Large intestine (tissue), 3 donors: ENCODE data around the gene AFAP1. TPM values are rescaled to one million over a fixed set of nuclear protein-coding genes. Genes with fewer than 3 reads are reported as not detected.

Source experiments
- DNase-seq, 2 donors: peaks; one replicate each; pipeline versions ENCODE4 v3.0.0 to v3.0.0-alpha.2; 2013
- H3K27ac ChIP-seq: one replicate; pipeline ENCODE4 v1.5.1; 2013; ENCODE audit warnings: low read length
- H3K27me3 ChIP-seq: 2 replicates; pipeline ENCODE4 v1.6.1; 2013; ENCODE audit warnings: low read length; ENCODE audit not compliant: control insufficient read depth, insufficient read depth
- H3K36me3 ChIP-seq: 2 replicates; pipeline ENCODE4 v1.6.1; 2013; ENCODE audit warnings: low read length; ENCODE audit not compliant: control insufficient read depth, insufficient read depth
- H3K4me1 ChIP-seq: one replicate; pipeline ENCODE4 v1.6.1; 2013; ENCODE audit warnings: low read length; ENCODE audit not compliant: control insufficient read depth, insufficient read depth
- H3K4me3 ChIP-seq: one replicate; pipeline ENCODE4 v1.5.1; 2013; ENCODE audit warnings: low read length
- H3K9me3 ChIP-seq: one replicate; pipeline ENCODE4 v1.6.1; 2013; ENCODE audit warnings: mild to moderate bottlenecking, low read depth, low read length, moderate library complexity; ENCODE audit not compliant: control insufficient read depth
- WGBS: methylation state at CpG from one replicate; pipeline ENCODE4 v1.1.5; 2013; ENCODE audit warnings: low lambda C conversion rate; ENCODE audit not compliant: insufficient coverage; 5-methylcytosine and 5-hydroxymethylcytosine counted together
- polyA plus RNA-seq: library from polyadenylated mRNA; unstranded; fragments of 120-200 nt; gene quantifications from one replicate; pipeline ENCODE4 v1.2.1, GENCODE V29; 2013

The AFAP1 gene
- polyA plus RNA-seq, 1 donor = 19.3 TPM

DNA sequence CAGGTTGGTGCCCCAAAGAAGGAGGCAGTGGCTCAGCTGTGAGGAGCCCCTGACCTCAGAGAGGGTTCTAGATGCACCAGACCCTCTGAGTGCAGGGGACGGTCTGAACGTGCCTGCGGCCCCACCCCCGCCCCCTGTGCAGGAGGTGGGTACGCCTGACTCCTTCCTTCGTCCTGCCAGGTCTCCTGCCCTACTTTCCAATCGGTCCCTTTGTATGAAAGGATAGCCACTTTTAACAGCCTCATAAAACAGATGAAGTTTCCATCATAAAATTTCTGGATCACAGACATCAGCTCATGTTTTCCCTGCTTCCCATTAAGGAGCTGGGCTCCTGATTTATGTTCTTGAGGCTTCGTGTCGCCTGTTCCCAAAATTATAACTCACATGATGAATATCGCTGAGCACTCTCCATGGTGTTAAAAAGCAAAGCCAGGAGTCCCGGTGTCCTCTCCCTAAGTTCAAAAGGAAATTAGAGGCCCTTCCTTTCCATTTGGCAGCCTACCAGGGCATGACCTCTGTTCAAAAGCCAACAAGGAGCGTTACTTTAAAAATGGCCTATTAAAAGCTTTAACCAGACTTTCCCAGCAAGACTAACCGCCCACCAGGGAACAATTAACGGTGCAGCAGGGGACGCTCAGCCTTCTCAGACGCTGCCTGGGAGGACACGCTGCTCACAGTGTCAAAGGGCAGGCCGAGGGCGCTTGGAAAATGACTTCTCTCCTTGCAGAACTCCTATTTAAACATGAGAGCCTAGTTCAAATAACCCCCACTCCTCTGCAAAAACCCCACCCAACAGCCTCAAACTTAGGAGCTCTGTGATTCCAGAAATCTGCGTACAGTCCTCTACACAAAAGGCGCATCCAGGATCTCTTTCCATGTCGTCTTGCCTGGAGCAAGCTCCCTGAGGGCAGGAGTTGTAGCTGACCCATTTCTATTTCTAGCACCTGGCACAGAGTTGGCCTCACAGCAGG is 181.9 kb downstream of the AFAP1 start:
- H3K27ac ChIP-seq = no peak overlapping the region
- 70% methylated on average over 2 of the region's 22 CpGs for WGBS
- H3K36me3 ChIP-seq = peaks cover 39% of the 10 kb centered on the region
- H3K4me1 ChIP-seq = no peaks in the 10 kb centered on the region
- no peaks in the 10 kb centered on the region for H3K9me3 ChIP-seq
- no peak overlapping the region for H3K4me3 ChIP-seq
- no peak for DNase-seq
- no peaks in the 10 kb centered on the region for H3K27me3 ChIP-seq

DNA sequence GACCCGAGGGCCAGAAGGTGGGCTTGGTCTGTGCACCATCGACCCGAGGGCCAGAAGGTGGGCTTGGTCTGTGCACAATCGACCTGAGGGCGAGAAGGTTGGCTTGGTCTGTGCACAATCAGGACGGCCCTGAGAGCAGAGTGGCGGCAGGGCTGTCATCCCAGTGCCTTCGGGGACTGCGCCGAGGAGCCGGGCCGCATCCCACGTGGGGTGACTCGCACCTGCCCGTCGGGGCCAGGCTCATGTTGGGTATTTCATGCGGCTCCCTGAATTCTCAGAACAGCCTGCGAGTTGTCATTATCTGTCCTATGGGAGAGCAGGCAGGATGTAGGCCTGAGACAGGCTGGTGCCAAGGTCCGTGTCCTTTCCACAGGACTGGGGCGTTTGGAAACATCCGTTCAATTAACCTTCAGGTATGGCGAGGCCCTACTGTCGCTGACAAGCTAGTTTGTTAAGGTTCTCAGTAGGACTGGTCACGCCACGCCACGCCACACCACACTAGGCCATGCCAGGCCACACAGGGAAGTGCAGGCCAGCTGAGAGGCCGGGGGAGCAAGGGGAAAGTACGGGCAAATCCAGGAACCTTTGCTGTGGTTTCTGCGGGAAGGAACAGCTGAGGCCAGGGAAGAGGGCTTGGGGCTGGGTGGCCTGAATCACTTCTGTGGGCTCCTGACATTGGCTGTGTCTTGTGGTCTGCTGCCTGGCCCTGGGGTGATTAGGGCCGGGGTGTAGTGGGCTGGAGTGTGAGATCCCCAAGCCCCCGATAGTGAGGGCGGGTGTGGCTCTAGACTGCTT is 182.9 kb downstream of the AFAP1 start:
- no peak for DNase-seq
- H3K4me1 ChIP-seq = no peaks in the 10 kb centered on the region
- no peak overlapping the region for H3K27ac ChIP-seq
- WGBS = no CpG with 5 or more reads among the region's 32 CpGs
- peaks cover 29% of the 10 kb centered on the region for H3K36me3 ChIP-seq
- no peaks in the 10 kb centered on the region for H3K27me3 ChIP-seq
- no peak overlapping the region for H3K4me3 ChIP-seq
- H3K9me3 ChIP-seq = no peaks in the 10 kb centered on the region

DNA sequence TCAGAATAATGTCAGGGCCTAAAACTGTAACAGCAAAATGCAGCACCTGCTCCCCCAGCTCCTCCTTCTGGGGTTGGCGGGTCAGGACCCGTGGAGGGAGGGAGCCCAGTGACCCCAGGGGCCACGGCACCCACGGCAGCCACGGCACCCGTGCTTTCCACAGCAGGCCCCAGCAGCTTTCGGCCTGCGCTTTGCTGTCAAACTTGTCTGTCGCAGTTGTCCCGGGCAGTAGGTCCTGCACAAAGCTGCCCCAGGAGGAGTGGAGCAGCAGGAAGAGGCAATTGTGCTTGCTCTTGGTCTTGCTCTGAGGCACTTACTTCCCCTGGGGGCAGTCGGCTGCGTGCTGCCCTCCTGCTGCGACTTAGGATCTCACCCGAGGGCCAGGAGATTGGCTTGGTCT is 183.6 kb downstream of the AFAP1 start:
- H3K27ac ChIP-seq = no peak overlapping the region
- H3K4me3 ChIP-seq = no peak overlapping the region
- H3K4me1 ChIP-seq = no peaks in the 10 kb centered on the region
- WGBS = no CpG with 5 or more reads among the region's 14 CpGs
- no peak for DNase-seq
- no peaks in the 10 kb centered on the region for H3K9me3 ChIP-seq
- H3K36me3 ChIP-seq = peaks cover 23% of the 10 kb centered on the region
- H3K27me3 ChIP-seq = no peaks in the 10 kb centered on the region

DNA sequence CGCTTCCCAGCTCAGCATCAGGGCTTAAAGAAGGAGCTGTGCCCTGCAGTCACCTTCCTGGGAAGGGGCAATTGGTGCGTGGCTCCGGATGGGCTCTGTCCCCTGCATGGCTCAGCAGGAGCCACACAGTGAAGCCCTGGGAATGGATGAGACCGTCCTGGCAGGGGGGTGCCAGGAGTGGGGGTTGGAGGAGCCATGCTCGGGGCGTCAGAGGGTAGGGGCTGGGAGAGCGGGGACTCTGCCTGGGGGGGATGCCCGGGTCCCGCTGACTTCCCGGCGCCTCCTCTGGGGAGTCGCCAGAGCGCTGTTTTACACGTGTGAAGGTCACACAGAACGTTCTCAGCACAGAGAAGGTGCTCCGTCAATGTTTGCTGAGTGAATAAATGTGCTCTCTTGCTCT is 184.1 kb downstream of the AFAP1 start:
- H3K9me3 ChIP-seq = no peaks in the 10 kb centered on the region
- H3K27ac ChIP-seq = no peak overlapping the region
- H3K36me3 ChIP-seq = peaks cover 18% of the 10 kb centered on the region
- no peaks in the 10 kb centered on the region for H3K4me1 ChIP-seq
- DNase-seq = no peak
- no peaks in the 10 kb centered on the region for H3K27me3 ChIP-seq
- H3K4me3 ChIP-seq = no peak overlapping the region
- WGBS = no CpG with 5 or more reads among the region's 16 CpGs

DNA sequence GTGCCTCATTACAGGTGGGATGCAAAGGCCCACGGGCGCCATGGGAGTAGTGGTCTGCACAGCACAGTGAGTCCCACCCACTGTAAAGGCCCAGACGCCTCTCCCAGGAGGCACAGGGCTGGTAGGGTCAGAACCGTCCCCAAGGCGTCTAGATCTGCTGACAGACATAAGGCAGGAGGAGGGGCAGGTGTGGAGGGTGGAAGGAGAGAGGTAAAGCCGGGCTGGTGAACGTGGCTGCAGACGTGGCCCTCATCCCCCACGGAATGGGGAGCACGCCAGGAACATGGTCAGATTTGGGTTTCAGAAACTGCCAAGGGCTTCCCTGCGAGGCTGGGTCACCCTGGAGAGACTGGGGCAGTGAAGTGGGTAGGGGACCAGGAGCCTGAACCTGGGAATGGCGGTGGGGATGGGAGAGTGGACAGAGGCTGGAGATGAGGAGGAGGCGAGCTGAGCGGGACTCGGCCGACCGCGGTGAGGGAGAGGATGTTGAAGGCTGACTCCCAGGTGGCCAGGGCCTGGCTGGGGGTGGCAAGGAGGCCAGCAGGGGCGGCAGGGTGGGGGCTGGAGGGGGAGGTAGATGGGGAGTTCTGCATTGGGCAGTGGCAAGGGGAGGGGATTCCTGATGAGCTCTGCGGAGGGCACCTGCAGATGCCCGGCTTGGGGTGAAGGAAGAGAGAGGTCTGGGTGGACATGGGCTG is 184.9 kb downstream of the AFAP1 start:
- no CpG with 5 or more reads among the region's 21 CpGs for WGBS
- H3K27me3 ChIP-seq = no peaks in the 10 kb centered on the region
- H3K4me1 ChIP-seq = no peaks in the 10 kb centered on the region
- no peak overlapping the region for H3K4me3 ChIP-seq
- no peak for DNase-seq
- H3K36me3 ChIP-seq = peaks cover 11% of the 10 kb centered on the region
- no peaks in the 10 kb centered on the region for H3K9me3 ChIP-seq
- H3K27ac ChIP-seq = no peak overlapping the region

DNA sequence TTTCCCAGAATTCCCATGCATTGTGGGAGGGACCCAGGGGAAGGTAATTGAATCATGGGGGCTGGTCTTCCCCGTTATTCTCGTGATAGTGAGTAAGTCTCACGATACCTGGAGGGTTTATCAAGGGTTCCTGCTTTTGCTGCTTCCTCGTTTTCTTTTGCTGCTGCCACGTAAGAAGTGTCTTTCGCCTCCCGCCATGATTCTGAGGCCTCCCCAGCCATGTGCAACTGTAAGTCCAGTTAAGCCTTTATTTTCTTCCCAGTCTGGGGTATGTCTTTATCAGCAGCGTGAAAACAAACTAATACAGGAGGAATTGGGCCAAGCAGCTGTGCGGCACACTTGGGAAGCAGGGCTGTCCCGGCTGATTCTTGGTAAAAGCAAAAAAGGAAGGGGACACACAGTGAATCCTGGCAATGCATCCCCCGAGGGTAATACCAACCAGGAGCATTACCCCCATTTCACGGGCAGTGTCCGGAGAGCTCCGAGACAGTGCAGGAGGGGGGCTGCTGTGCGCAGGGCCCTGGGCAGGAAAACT is 185.7 kb downstream of the AFAP1 start:
- Histone ChIP-seq H3K9me3 (no peaks in the 10 kb centered on the region), H3K36me3 (peaks cover 10% of the 10 kb centered on the region), H3K4me1 (no peaks in the 10 kb centered on the region), H3K27ac (no peak overlapping the region), H3K4me3 (no peak overlapping the region), H3K27me3 (no peaks in the 10 kb centered on the region)
- DNase-seq = no peak
- WGBS = 100% methylated on average over 1 of the region's 15 CpGs

DNA sequence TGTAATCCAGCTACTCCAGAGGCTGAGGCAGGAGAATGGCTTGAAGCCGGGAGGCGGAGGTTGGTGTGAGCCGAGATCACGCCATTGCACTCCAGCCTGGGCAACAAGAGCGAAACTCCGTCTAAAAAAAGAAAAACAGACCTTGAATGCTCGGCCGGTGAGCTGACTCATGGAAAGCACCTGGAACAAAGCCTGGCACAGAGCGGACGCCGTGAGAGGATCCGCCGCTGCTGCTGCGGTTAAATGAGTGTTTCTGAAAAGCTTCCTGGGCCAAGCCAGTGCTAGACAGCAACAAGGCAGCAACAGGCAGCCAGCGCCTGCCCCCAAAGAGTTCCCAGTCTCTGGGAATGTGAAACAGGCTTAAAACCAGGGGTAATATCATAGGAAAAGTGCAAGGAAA is 186.4 kb downstream of the AFAP1 start:
- Histone ChIP-seq H3K4me1 (no peaks in the 10 kb centered on the region), H3K9me3 (no peaks in the 10 kb centered on the region), H3K27me3 (no peaks in the 10 kb centered on the region), H3K27ac (no peak overlapping the region), H3K36me3 (peaks cover 6% of the 10 kb centered on the region), H3K4me3 (no peak overlapping the region)
- no peak for DNase-seq
- WGBS = no CpG with 5 or more reads among the region's 15 CpGs

DNA sequence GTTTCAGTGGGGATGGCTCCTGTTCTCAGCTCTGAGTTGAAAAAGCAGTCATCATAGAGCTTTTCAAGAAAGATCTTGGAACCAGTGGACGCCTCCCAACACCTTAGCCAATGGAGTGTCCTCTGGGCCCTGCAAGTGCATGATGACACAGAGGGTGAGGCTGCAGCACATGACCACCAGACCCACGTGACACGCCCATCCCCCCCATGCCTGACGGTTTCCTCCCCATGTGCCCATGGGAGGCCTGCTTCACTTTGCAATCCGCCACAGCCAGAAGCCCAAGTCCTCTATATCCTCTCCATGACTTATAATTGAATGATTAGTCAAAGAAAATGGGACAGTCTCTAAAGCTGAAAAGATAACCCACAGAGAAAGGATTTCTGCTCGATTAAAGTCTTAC is 187.0 kb downstream of the AFAP1 start:
- Histone ChIP-seq H3K27ac (no peak overlapping the region), H3K4me3 (no peak overlapping the region), H3K27me3 (no peaks in the 10 kb centered on the region), H3K9me3 (no peaks in the 10 kb centered on the region), H3K36me3 (peaks cover 3% of the 10 kb centered on the region), H3K4me1 (no peaks in the 10 kb centered on the region)
- no peak for DNase-seq
- WGBS = 80% methylated on average over 1 of the region's 6 CpGs

DNA sequence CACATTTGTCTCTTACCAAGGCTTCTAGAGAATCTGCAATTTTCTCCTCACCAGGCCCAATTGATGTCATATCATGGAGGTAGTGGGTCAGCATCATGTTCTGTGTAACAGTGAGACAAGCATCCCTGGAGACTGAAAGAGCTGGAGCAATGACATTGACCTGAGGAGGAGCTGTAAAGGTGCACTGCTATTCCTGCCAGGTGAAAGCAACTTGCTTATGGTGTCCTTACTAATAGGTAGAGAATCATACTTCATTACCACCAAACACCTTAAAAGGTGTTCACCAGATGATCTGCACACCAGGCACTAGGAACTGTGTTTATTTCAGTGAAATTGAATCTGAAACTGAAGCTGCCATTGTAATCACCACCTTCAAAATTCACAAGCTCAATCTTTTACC is 188.7 kb downstream of the AFAP1 start:
- H3K4me3 ChIP-seq = no peak overlapping the region
- H3K27ac ChIP-seq = no peak overlapping the region
- H3K4me1 ChIP-seq = no peaks in the 10 kb centered on the region
- no peaks in the 10 kb centered on the region for H3K36me3 ChIP-seq
- no peak for DNase-seq
- H3K27me3 ChIP-seq = no peaks in the 10 kb centered on the region
- no peaks in the 10 kb centered on the region for H3K9me3 ChIP-seq

DNA sequence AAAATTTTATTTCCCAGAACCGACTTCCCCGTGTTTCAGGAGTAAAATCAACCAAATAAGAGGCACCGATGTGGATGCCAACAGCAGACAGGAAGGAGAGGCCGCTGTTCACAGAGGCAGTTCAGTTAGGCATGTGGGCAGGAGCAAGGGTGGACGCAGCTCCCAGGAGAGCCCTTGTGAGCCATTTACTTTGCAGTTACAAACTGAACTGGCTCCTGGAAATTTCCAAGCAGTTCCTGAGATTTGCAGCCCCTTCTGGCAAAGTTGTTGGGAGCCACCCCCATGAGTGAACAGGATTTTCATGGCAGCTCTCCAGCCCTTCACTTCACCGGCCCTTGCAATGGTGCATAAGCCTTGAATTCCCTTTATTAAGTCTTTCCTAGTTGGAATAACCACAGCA is 189.1 kb downstream of the AFAP1 start:
- no peak overlapping the region for H3K4me3 ChIP-seq
- no peaks in the 10 kb centered on the region for H3K9me3 ChIP-seq
- no CpG with 5 or more reads among the region's 6 CpGs for WGBS
- DNase-seq = no peak
- no peaks in the 10 kb centered on the region for H3K27me3 ChIP-seq
- no peaks in the 10 kb centered on the region for H3K4me1 ChIP-seq
- no peak overlapping the region for H3K27ac ChIP-seq
- H3K36me3 ChIP-seq = no peaks in the 10 kb centered on the region
